ENCODE results near the gene KRT78.

DNA sequence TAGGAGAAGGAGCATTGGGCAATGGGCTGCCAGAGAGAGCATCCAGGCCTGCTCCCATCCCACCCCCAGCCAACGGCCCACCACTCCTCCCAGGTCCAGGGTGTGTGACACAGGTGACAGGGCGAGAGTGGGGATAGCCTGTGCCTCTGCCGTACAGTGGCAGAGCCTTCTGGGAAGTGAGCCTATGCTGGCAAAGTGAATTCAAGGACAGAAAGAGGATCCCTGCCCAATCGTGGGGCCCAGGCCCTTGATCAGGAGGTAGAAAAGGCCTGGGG is 14.1 kb downstream of the KRT78 start:
- TF ChIP-seq SUZ12 (IDR thresholded peaks at IDR 0.05) (no peak), ZNF384 (IDR thresholded peaks at IDR 0.05) (no peak), TARDBP (IDR thresholded peaks at IDR 0.05) (no peak), FOXA1 (IDR thresholded peaks at IDR 0.05) (no peak), BHLHE40 (IDR thresholded peaks at IDR 0.05; ENCODE audit: borderline replicate concordance) (no peak)
- TF ChIP-seq, protein P1, sequence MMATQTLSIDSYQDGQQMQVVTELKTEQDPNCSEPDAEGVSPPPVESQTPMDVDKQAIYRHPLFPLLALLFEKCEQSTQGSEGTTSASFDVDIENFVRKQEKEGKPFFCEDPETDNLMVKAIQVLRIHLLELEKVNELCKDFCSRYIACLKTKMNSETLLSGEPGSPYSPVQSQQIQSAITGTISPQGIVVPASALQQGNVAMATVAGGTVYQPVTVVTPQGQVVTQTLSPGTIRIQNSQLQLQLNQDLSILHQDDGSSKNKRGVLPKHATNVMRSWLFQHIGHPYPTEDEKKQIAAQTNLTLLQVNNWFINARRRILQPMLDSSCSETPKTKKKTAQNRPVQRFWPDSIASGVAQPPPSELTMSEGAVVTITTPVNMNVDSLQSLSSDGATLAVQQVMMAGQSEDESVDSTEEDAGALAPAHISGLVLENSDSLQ (IDR thresholded peaks at IDR 0.05) = no peak
